Measurements from ENCODE around the gene NRP1.

The NRP1 gene

GRCh38 chr10:33178026-33178755 lies 156.3 kb downstream of the NRP1 start:
- no peak for TF ChIP-seq CTCF (IDR thresholded peaks at IDR 0.05; ENCODE audit: insufficient read depth, missing control alignments)
- FAIRE-seq (no peak), DNase-seq (ENCODE audit: insufficient read length, low spot score) (no peak)

GRCh38 chr10:33176688-33177087 lies 157.8 kb downstream of the NRP1 start:
- no peak for TF ChIP-seq CTCF (IDR thresholded peaks at IDR 0.05; ENCODE audit: insufficient read depth, missing control alignments)
- FAIRE-seq (no peak), DNase-seq (ENCODE audit: insufficient read length, low spot score) (no peak)

GRCh38 chr10:33174674-33175434 lies 159.6 kb downstream of the NRP1 start:
- TF ChIP-seq CTCF (IDR thresholded peaks at IDR 0.05; ENCODE audit: insufficient read depth, missing control alignments), result no peak
- FAIRE-seq (no peak), DNase-seq (ENCODE audit: insufficient read length, low spot score) (no peak)

DNA sequence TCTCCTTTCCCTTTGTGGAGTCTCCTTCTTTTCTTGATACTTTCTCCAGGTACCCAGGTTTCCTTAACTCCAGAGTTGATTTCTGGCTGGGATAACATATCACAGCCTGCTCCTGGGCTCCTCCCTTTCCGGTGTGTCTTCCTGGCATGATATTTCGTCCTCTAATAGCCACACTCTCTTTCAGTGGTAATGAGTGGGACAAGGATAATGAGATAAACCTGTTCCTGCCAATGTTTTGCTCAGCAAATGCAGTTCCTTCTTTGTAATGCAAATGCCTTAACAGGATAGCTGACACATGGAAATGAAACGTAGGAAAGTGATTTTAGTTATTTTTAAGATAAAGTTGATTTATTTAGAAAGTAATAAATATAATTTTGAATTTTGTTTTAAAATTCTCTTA lies 168.6 kb downstream of the NRP1 start:
- no peak for DNase-seq (ENCODE audit: insufficient read length, low spot score)
- FAIRE-seq, result no peak
- no peak for TF ChIP-seq CTCF (IDR thresholded peaks at IDR 0.05; ENCODE audit: insufficient read depth, missing control alignments)

GRCh38 chr10:33164060-33164709 lies 170.3 kb downstream of the NRP1 start:
- FAIRE-seq (no peak), DNase-seq (ENCODE audit: insufficient read length, low spot score) (no peak)
- no peak for TF ChIP-seq CTCF (IDR thresholded peaks at IDR 0.05; ENCODE audit: insufficient read depth, missing control alignments)

GRCh38 chr10:33162248-33162575 lies 172.3 kb downstream of the NRP1 start:
- FAIRE-seq (no peak), DNase-seq (ENCODE audit: insufficient read length, low spot score) (no peak)
- TF ChIP-seq CTCF (IDR thresholded peaks at IDR 0.05; ENCODE audit: insufficient read depth, missing control alignments), result no peak
